NCI-H146 (cell line): ENCODE results near the gene ATP13A5.

ENCODE experiments used
- DNase-seq: peaks from one replicate; lab custom pipeline; 2025; lab: John Stamatoyannopoulos, UW

Gene ATP13A5

GRCh38 chr3:193378706-193379105 lies at the start of gene ATP13A5:
Gene ATP13A5 (minus strand): TSS chr3:193378753. CDS start chr3:193378725, 28 bp downstream.
- no peak for DNase-seq

- DNase-seq: no peak
Observed at GRCh38 chr3:193418576-193419373, 40.2 kb upstream of the ATP13A5 start.

GRCh38 chr3:193416629-193417028 lies 38.1 kb upstream of the ATP13A5 start:
- no peak for DNase-seq

- DNase-seq: no peak
Observed at GRCh38 chr3:193407688-193408087, 29.1 kb upstream of the ATP13A5 start.

- no peak for DNase-seq
Observed at GRCh38 chr3:193407112-193407511, 28.6 kb upstream of the ATP13A5 start.

GRCh38 chr3:193403307-193403706 lies 24.8 kb upstream of the ATP13A5 start:
- DNase-seq: no peak

GRCh38 chr3:193400304-193400703 lies 21.8 kb upstream of the ATP13A5 start:
- no peak for DNase-seq

GRCh38 chr3:193396451-193397244 lies 18.1 kb upstream of the ATP13A5 start:
- DNase-seq: no peak

GRCh38 chr3:193391902-193392301 lies 13.3 kb upstream of the ATP13A5 start:
- no peak for DNase-seq

- DNase-seq: no peak
Observed at GRCh38 chr3:193389335-193389734, 10.8 kb upstream of the ATP13A5 start.

- no peak for DNase-seq
Observed at GRCh38 chr3:193388361-193388760, 9.8 kb upstream of the ATP13A5 start.

- no peak for DNase-seq
Observed at GRCh38 chr3:193387596-193387995, 9.0 kb upstream of the ATP13A5 start.

- DNase-seq: no peak
Observed at GRCh38 chr3:193377591-193377990, 962 bp downstream of the ATP13A5 start.

GRCh38 chr3:193375614-193376013 lies 2.9 kb downstream of the ATP13A5 start:
- DNase-seq: no peak

GRCh38 chr3:193372783-193373182 lies 5.8 kb downstream of the ATP13A5 start:
- DNase-seq: no peak

GRCh38 chr3:193367868-193368267 lies 10.7 kb downstream of the ATP13A5 start:
- no peak for DNase-seq

GRCh38 chr3:193357291-193357690 lies 21.3 kb downstream of the ATP13A5 start:
- no peak for DNase-seq

- no peak for DNase-seq
Observed at GRCh38 chr3:193354423-193354822, 24.1 kb downstream of the ATP13A5 start.

GRCh38 chr3:193350744-193351143 lies 27.8 kb downstream of the ATP13A5 start:
- DNase-seq: no peak

GRCh38 chr3:193348686-193349085 lies 29.9 kb downstream of the ATP13A5 start:
- DNase-seq: no peak

GRCh38 chr3:193347521-193348501 lies 30.7 kb downstream of the ATP13A5 start:
- DNase-seq: peak; percentile 15

- no peak for DNase-seq
Observed at GRCh38 chr3:193346259-193346658, 32.3 kb downstream of the ATP13A5 start.
